ENCODE results near the gene PLXDC2.

Gene PLXDC2

GRCh38 chr10:19958787-19959186 lies 142.6 kb downstream of the PLXDC2 start:
- in situ Hi-C loops (cut with MboI; ENCODE audit: low sequenced_read_pairs, unreplicated experiment): no loop called here
- no peak for TF ChIP-seq CTCF (IDR thresholded peaks at IDR 0.05; ENCODE audit: borderline replicate concordance, control extremely low read depth, extremely low read depth, insufficient read depth, missing control alignments)
- DNase-seq (ENCODE audit: low spot score): no peak

- in situ Hi-C loops (cut with MboI; ENCODE audit: low sequenced_read_pairs, unreplicated experiment): no loop called here
- DNase-seq (ENCODE audit: low spot score): no peak
- no peak for TF ChIP-seq CTCF (IDR thresholded peaks at IDR 0.05; ENCODE audit: borderline replicate concordance, control extremely low read depth, extremely low read depth, insufficient read depth, missing control alignments)
Observed at GRCh38 chr10:19961076-19962053, 145.1 kb downstream of the PLXDC2 start.

- no peak for DNase-seq (ENCODE audit: low spot score)
- no peak for TF ChIP-seq CTCF (IDR thresholded peaks at IDR 0.05; ENCODE audit: borderline replicate concordance, control extremely low read depth, extremely low read depth, insufficient read depth, missing control alignments)
- in situ Hi-C loops (cut with MboI; ENCODE audit: low sequenced_read_pairs, unreplicated experiment): no loop called here
Observed at GRCh38 chr10:19964625-19965024, 148.4 kb downstream of the PLXDC2 start.

GRCh38 chr10:19966751-19967150 lies 150.5 kb downstream of the PLXDC2 start:
- in situ Hi-C loops (cut with MboI; ENCODE audit: low sequenced_read_pairs, unreplicated experiment): no loop called here
- no peak for TF ChIP-seq CTCF (IDR thresholded peaks at IDR 0.05; ENCODE audit: borderline replicate concordance, control extremely low read depth, extremely low read depth, insufficient read depth, missing control alignments)
- no peak for DNase-seq (ENCODE audit: low spot score)

GRCh38 chr10:19967981-19968380 lies 151.7 kb downstream of the PLXDC2 start:
- no peak for DNase-seq (ENCODE audit: low spot score)
- TF ChIP-seq CTCF (IDR thresholded peaks at IDR 0.05; ENCODE audit: borderline replicate concordance, control extremely low read depth, extremely low read depth, insufficient read depth, missing control alignments): no peak
- in situ Hi-C loops (cut with MboI; ENCODE audit: low sequenced_read_pairs, unreplicated experiment): no loop called here

- TF ChIP-seq CTCF (IDR thresholded peaks at IDR 0.05; ENCODE audit: borderline replicate concordance, control extremely low read depth, extremely low read depth, insufficient read depth, missing control alignments): no peak
- in situ Hi-C loops (cut with MboI; ENCODE audit: low sequenced_read_pairs, unreplicated experiment): no loop called here
- DNase-seq (ENCODE audit: low spot score): no peak
Observed at GRCh38 chr10:19968745-19969144, 152.5 kb downstream of the PLXDC2 start.
